GM12865 (cell line): ENCODE results near the gene SKIDA1.

Source experiments
- DNase-seq: peaks from one replicate; pipeline ENCODE4 v3.0.0; 2010; ENCODE audit warnings: low read depth
- H3K4me3 ChIP-seq: 2 replicates; pipeline ENCODE4 v1.5.1; 2011; ENCODE audit warnings: mild to moderate bottlenecking, low read depth, low read length, control low read depth
- CTCF ChIP-seq: IDR thresholded peaks from 2 replicates; pipeline ENCODE4 v1.5.1; 2011; ENCODE audit warnings: low read length, control low read depth, low read depth, inconsistent platforms; ENCODE audit not compliant: insufficient read depth; ENCODE audit errors: missing control alignments

Gene SKIDA1

DNA sequence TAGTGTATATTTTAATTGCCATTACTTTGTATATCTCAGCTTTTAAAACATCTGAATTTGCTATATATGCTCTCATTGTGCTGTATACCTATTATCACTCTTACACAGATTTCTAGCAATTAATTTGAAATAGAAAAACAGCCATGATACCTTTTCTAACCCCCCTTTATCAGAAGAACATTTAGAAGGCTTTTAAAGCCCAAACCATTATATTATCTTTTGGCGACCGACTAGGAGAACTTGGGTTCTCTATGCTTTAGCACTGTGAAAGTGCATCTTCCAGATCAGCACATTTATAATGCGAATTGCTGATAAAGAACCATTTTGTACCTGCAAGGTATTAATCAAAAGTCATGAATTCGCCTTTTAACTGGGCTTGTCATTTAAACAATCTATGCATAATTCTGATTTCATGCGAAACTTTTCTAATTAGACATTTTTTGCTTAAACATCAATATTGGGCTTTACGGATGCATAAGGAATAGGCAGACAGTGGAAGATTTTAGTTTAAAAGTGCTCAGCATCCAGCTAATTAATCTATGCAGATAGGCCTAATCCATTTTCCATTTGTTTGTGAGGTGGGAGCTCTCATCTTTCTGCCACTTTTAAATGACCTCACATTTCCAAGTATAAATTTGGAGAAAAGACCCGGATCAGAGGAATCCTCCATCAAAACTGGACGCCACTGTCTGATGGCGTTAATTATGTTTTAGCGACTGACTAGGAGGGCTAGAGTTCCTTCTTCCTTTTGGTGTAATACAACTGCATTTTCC is 7.4 kb upstream of the SKIDA1 start:
- DNase-seq: no peak
- H3K4me3 ChIP-seq: peak overlapping the region; percentile 83
- no peak for TF ChIP-seq CTCF

DNA sequence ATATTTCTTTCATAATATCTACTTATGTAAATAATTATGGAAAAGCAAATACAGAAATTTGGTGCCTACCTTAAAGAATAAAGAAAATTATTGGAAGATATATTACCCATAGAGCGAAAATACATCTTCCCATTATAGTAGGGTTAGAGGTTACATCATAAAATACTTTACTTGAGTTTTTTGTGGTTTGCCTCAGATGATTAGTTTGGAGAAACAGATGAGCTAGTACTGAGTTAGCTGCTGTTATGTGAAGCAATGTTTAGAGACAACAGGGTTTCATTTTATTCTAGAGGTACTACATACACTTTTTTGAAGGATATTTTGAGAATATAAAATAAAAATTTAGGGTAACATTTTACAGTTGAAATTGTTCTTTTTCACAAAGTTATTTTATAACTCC is 5.7 kb upstream of the SKIDA1 start:
- H3K4me3 ChIP-seq: no peak overlapping the region
- DNase-seq: no peak
- no peak for TF ChIP-seq CTCF

GRCh38 chr10:21530641-21531040 is 5.2 kb upstream of the SKIDA1 start:
- no peak for TF ChIP-seq CTCF
- no peak for DNase-seq
- no peak overlapping the region for H3K4me3 ChIP-seq

DNA sequence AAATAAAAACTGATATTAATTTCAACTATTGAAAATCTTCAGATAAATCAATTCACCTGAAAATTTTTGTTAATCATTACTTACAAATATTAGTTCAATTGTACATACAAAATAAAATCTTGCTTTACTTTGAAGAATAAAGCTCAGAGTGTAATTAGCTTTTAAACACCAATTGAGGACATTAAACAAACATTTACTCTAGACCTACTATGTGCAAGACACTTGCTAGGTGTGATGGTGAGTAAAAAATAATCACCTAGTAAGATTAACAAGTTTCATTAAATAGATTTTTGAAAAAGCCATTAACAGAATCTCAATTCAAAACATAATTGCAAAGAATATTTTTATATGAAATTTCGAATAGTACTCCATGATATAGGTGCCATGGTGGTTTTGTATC is 4.7 kb upstream of the SKIDA1 start:
- DNase-seq: no peak
- H3K4me3 ChIP-seq: no peak overlapping the region
- TF ChIP-seq CTCF: no peak

DNA sequence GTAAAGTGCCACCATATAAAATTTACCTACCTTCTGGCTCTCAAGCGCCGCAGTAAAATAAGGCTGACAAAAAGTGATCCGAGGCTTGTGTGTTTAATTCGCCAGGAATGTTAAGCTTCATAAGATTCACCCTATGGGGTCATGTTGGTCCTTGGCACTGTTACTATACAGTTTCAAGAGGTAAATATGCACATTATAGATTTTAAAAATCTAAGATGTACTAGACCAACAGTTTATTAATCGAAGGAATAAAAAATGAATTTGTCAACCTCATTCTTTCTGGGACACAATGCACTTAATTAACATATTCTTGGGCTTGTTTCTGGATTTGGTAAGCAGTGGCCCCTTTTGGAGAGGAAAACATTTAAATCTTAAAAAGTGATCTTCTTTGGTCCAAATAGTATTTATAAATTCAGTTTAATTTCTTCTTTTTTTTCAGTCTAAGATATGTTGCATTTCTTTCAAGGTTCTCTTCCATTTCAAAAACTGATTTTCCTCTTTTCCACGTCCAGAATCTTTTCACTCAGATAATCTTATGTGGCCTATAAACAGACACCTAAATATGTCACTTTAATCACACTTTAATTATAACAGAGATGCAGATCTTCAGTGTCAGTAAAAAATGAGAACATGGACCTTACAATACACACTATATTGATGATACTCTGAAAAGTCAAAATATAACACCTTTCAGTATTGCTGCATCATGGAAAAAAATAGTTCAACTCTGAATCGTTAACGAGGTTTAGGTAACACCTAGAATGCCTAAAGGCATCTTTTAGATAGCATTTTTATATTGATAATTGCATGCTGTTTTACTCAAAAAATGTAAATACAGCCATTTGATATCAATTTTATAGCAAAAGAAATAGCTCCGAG is 3.8 kb upstream of the SKIDA1 start:
- TF ChIP-seq CTCF: no peak
- no peak overlapping the region for H3K4me3 ChIP-seq
- DNase-seq: no peak

DNA sequence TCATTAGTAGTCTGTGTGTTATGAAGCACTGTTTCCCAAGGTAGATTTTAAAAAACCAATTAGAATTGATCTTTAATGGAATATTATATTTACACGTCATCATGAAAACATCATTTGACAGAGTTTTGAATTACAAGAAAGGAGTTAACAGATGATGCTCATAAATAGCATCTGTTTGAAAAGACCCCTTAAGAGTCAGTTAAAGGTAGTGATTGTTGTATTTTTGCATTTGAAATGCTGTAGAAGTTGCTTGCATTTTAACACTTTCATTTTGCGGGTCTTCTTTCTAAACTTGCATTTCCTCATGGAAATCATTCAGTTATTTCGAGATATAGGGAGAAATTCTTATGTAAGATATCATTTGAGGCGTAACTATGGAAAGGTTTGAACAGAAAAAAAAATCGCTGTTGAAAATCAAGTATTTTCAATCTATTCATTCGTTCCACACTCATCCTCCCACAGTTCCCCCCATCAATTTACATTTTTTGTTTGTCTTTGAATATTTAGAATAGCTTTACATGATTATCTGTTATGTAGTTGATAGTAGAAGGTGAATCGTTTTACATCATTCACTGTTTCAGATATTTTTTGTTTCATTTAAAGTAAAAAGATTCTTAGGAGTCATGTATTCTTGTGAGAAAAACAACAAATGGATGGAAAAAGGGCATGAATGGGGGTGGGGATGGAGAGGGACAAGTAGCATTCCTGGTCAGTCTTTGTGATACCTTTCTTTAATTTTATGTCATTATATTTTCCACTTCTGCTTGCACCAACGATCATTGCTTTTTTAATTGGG is 3.0 kb upstream of the SKIDA1 start:
- H3K4me3 ChIP-seq: no peak overlapping the region
- TF ChIP-seq CTCF: no peak
- DNase-seq: no peak
